HCT116 (cell line): ENCODE data around the gene GNRH2. TPM values are rescaled to one million over a fixed set of nuclear protein-coding genes. Genes with fewer than 3 reads are reported as not detected.

Source experiments
- ATAC-seq: fragments of 200-7000 bp; cut with Tn5 transposase; 2 replicates; pipeline ENCODE4 v1.9.1; 2020; ENCODE audit warnings: mild to moderate bottlenecking, moderate library complexity
- BruUV-seq: library from RNA; stranded (reverse); fragments of 400-500 nt; replicated peaks from 2 replicates; lab custom pipeline; 2021; lab: Mats Ljungman, UMichigan
- CTCF ChIA-PET: fragments of 300-600 bp; sonication (Branson Sonifier 250); formaldehyde crosslinking; loops from one replicate; lab custom pipeline; 2021; ENCODE audit warnings: antibody characterized with exemption; lab: Charles Lee
- POLR2A ChIA-PET: fragments of 300-600, 350-600 bp; sonication (Branson Sonifier 250); formaldehyde crosslinking; loops from one replicate; lab custom pipeline; 2021; ENCODE audit warnings: antibody characterized with exemption; lab: Charles Lee
- RAD21 ChIA-PET, 2 experiments: fragments of 300-600 bp; sonication (Branson Sonifier 250); formaldehyde crosslinking; loops; one replicate each; lab custom pipeline; 2023; ENCODE audit warnings: low total read pairs in 2 of 2; ENCODE audit not compliant: uncharacterized antibody in 2 of 2, unreplicated experiment in 2 of 2, low non-redundant PET in 1 of 2; lab: Charles Lee
- DNase-seq: peaks from one replicate; pipeline ENCODE4 v3.0.0-alpha.2; 2010; ENCODE audit warnings: low read depth, low spot score
- H2AFZ ChIP-seq: fragments of 200-600 bp; shearing (Covaris generic), sonication (generic); 2 replicates; pipeline ENCODE4 v1.6.1; 2017; ENCODE audit warnings: low read depth, mixed run types, mixed read lengths, antibody characterized with exemption, low read length; ENCODE audit not compliant: poor library complexity, severe bottlenecking
- H3K27ac ChIP-seq: 2 replicates; pipeline ENCODE4 v1.5.1; 2012; ENCODE audit warnings: low read depth, low read length
- H3K27me3 ChIP-seq: fragments of 200-600 bp; sonication (generic); 2 replicates; pipeline ENCODE4 v1.6.1; 2016; ENCODE audit warnings: mixed run types, low read length, mixed read lengths; ENCODE audit not compliant: insufficient read depth
- H3K36me3 ChIP-seq, 2 experiments: fragments of 200-500 bp in 1 of 2; fragments of 200-600 bp in 1 of 2; sonication (Bioruptor generic) in 1 of 2; sonication (generic) in 1 of 2; 2 replicates each; pipeline versions ENCODE4 v1.5.1 to v1.6.1; 2014 to 2016; ENCODE audit warnings: low read length in 2 of 2, inconsistent platforms in 1 of 2, mixed read lengths in 1 of 2, mixed run types in 1 of 2; ENCODE audit not compliant: insufficient read depth in 2 of 2, control insufficient read depth in 1 of 2
- H3K4me1 ChIP-seq, 2 experiments: fragments of 200-600 bp in 1 of 2; sonication (generic) in 1 of 2; 2 replicates each; pipeline versions ENCODE4 v1.5.1 to v1.6.1; 2012 to 2017; ENCODE audit warnings: low read length in 2 of 2, inconsistent platforms in 1 of 2, mild to moderate bottlenecking in 1 of 2, mixed read lengths in 1 of 2, mixed run types in 1 of 2, moderate library complexity in 1 of 2; ENCODE audit not compliant: insufficient read depth in 2 of 2, control insufficient read depth in 1 of 2
- H3K4me2 ChIP-seq: fragments of 200-600 bp; sonication (generic); 2 replicates; pipeline ENCODE4 v1.6.1; 2017; ENCODE audit warnings: mixed run types, low read length, mixed read lengths
- H3K4me3 ChIP-seq, 2 experiments: fragments of 200-600 bp in 1 of 2; sonication (generic) in 1 of 2; replicated peaks in 1 of 2; 2 replicates each; pipeline ENCODE4 v1.5.1; 2011 to 2016; ENCODE audit warnings: low read length in 2 of 2, control low read depth in 1 of 2, low read depth in 1 of 2, mild to moderate bottlenecking in 1 of 2, mixed read lengths in 1 of 2, mixed run types in 1 of 2
- H3K79me2 ChIP-seq: fragments of 200-600 bp; sonication (generic); 2 replicates; pipeline ENCODE4 v1.6.1; 2017; ENCODE audit warnings: mild to moderate bottlenecking, mixed run types, low read length, moderate library complexity, mixed read lengths; ENCODE audit not compliant: insufficient read depth
- H3K9ac ChIP-seq: fragments of 200-600 bp; sonication (generic); 2 replicates; pipeline ENCODE4 v1.6.1; 2016; ENCODE audit warnings: low read length, mixed read lengths
- H3K9me2 ChIP-seq: fragments of 200-600 bp; sonication (generic), shearing (Covaris generic); 2 replicates; pipeline ENCODE4 v1.6.1; 2017; ENCODE audit warnings: mixed run types, mild to moderate bottlenecking, moderate library complexity; ENCODE audit not compliant: insufficient read depth
- H3K9me3 ChIP-seq, 2 experiments: fragments of 200-500 bp in 1 of 2; fragments of 200-600 bp in 1 of 2; sonication (Bioruptor generic) in 1 of 2; sonication (generic) in 1 of 2; 2 replicates each; pipeline ENCODE4 v1.6.1; 2014 to 2017; ENCODE audit warnings: low read length in 2 of 2, mixed read lengths in 2 of 2, inconsistent platforms in 1 of 2, low read depth in 1 of 2, mild to moderate bottlenecking in 1 of 2, mixed run types in 1 of 2, moderate library complexity in 1 of 2; ENCODE audit not compliant: control insufficient read depth in 1 of 2, insufficient read depth in 1 of 2
- H4K20me1 ChIP-seq: fragments of 200-600 bp; sonication (generic), shearing (Covaris generic); 2 replicates; pipeline ENCODE4 v1.6.1; 2017; ENCODE audit warnings: mixed run types, mild to moderate bottlenecking, moderate library complexity; ENCODE audit not compliant: insufficient read depth
- EGR1 ChIP-seq: IDR thresholded peaks from 2 replicates; pipeline ENCODE4 v1.6.1; 2012; ENCODE audit warnings: low read depth
- POLR2A ChIP-seq: IDR thresholded peaks from 2 replicates; pipeline ENCODE4 v1.7.0; 2011; ENCODE audit warnings: borderline replicate concordance; ENCODE audit not compliant: insufficient read depth, insufficient read length; ENCODE audit errors: extremely low read depth
- RAD21 ChIP-seq: IDR thresholded peaks from 2 replicates; pipeline ENCODE4 v1.6.1; 2012; ENCODE audit warnings: low read depth, mild to moderate bottlenecking
- REST ChIP-seq: IDR thresholded peaks from 2 replicates; pipeline ENCODE4 v1.6.1; 2012; ENCODE audit warnings: low read depth
- SIN3A ChIP-seq: IDR thresholded peaks from 2 replicates; pipeline ENCODE4 v1.6.1; 2012; ENCODE audit warnings: low read depth
- SP1 ChIP-seq: IDR thresholded peaks from 2 replicates; pipeline ENCODE4 v1.6.1; 2012; ENCODE audit warnings: low read depth
- TCF7L2 ChIP-seq: IDR thresholded peaks from 2 replicates; pipeline ENCODE4 v1.7.0; 2011; ENCODE audit warnings: borderline replicate concordance, inconsistent platforms; ENCODE audit not compliant: insufficient read depth, insufficient read length; ENCODE audit errors: extremely low read depth
- ZBTB33 ChIP-seq: IDR thresholded peaks from 2 replicates; pipeline ENCODE4 v1.6.1; 2011; ENCODE audit warnings: mild to moderate bottlenecking, low read length, moderate library complexity; ENCODE audit not compliant: insufficient replicate concordance; ENCODE audit errors: extremely low read depth
- ZFX ChIP-seq: fragments of 450-650 bp; IDR thresholded peaks from 2 replicates; pipeline ENCODE4 v1.6.1; 2017
- intact Hi-C: fragments of 100-400 bp; cut with micrococcal nuclease; formaldehyde crosslinking; loops from 2 replicates; pipeline ENCODE4 v1.10.0; 2022
- total RNA-seq: library from RNA; stranded (reverse); gene quantifications from one replicate; pipeline ENCODE4 v1.2.1, GENCODE V29; 2021; ENCODE audit not compliant: unreplicated experiment
- TF ChIP-seq, protein P1 (sequence below), 3 experiments: fragments of 200-600 bp in 1 of 3; sonication (generic) in 1 of 3; IDR thresholded peaks in 2 of 3; conservative IDR thresholded peaks in 1 of 3; 2 replicates each; pipeline ENCODE4 v1.5.1; 2012 to 2017; ENCODE audit warnings: low read depth in 2 of 3, low read length in 2 of 3, antibody characterized with exemption in 1 of 3, borderline replicate concordance in 1 of 3, control low read depth in 1 of 3, mild to moderate bottlenecking in 1 of 3, mixed read lengths in 1 of 3, mixed run types in 1 of 3, moderate library complexity in 1 of 3; ENCODE audit not compliant: insufficient read depth in 1 of 3

The GNRH2 gene
- total RNA-seq, 1 experiment from 2014 or later: 0.32 TPM

DNA sequence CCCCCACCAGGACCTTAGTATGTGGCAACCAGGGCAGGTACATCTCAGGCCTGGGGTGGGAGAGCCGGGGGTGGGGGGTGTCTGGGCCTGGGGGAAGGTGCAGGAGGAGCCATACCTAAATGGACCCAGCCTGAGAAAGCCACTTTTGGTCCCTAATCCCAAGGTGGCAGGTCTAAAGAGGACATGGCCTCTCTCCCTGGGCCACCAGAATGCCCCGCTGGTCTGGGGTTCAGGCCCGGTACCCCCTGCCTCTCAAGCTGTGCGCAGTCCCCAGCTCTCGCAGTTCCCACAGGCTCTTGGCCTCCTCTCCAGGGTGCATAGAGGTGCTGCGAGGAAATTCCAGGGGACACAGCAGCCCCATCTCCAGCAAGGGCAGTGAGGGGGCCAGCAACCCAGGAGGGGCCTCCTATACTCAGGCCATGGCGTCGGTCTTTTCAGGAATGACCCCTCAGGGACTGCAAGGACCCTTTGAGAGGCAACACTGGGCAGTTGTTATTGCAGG, 42.2 kb downstream of the GNRH2 start (continued):
- TF ChIP-seq REST (no peak), TCF7L2 (no peak), ZBTB33 (no peak), SIN3A (no peak), POLR2A (no peak), ZFX (no peak), SP1 (no peak), RAD21 (no peak)

- DNase-seq: no peak
- ATAC-seq: no peak
- H3K9me3 ChIP-seq: no peaks in the 10 kb centered on the region
- ChIA-PET CTCF (no interaction called here), POLR2A (no interaction called here), RAD21 (no interaction called here)
- H2AFZ ChIP-seq: no peak overlapping the region
- no peaks in the 10 kb centered on the region for H3K79me2 ChIP-seq
- H3K27ac ChIP-seq: no peak overlapping the region
- no peaks in the 10 kb centered on the region for H3K4me1 ChIP-seq
- H3K4me3 ChIP-seq: no peak overlapping the region
- no TSS peak for BruUV-seq
- H3K27me3 ChIP-seq: no peaks in the 10 kb centered on the region
- no peaks in the 10 kb centered on the region for H4K20me1 ChIP-seq
- H3K9ac ChIP-seq: no peak overlapping the region
- H3K9me2 ChIP-seq: no peaks in the 10 kb centered on the region
- intact Hi-C loops: no loop called here
- no peak overlapping the region for H3K4me2 ChIP-seq
- H3K36me3 ChIP-seq: no peaks in the 10 kb centered on the region
- TF ChIP-seq REST (no peak), ZBTB33 (no peak), EGR1 (no peak)
- TF ChIP-seq, protein P1, sequence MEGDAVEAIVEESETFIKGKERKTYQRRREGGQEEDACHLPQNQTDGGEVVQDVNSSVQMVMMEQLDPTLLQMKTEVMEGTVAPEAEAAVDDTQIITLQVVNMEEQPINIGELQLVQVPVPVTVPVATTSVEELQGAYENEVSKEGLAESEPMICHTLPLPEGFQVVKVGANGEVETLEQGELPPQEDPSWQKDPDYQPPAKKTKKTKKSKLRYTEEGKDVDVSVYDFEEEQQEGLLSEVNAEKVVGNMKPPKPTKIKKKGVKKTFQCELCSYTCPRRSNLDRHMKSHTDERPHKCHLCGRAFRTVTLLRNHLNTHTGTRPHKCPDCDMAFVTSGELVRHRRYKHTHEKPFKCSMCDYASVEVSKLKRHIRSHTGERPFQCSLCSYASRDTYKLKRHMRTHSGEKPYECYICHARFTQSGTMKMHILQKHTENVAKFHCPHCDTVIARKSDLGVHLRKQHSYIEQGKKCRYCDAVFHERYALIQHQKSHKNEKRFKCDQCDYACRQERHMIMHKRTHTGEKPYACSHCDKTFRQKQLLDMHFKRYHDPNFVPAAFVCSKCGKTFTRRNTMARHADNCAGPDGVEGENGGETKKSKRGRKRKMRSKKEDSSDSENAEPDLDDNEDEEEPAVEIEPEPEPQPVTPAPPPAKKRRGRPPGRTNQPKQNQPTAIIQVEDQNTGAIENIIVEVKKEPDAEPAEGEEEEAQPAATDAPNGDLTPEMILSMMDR (IDR thresholded peaks at IDR 0.05 in 2 of 3, conservative IDR thresholded peaks at IDR 0.05 in 1 of 3; ENCODE audit: borderline replicate concordance in 1 of 3, insufficient read depth in 1 of 3, low read depth in 2 of 3, low read length in 2 of 3): no peak
These were observed 44.6 kb downstream of the GNRH2 start for GRCh38 chr20:3088031-3088430.
